H1 (cell line): Measurements from ENCODE around the gene SPAG4. TPM values are rescaled to one million over a fixed set of nuclear protein-coding genes. Genes with fewer than 3 reads are reported as not detected.

Experiments used
- MAX ChIP-seq: IDR thresholded peaks from 2 replicates; pipeline ENCODE4 v1.6.1; 2012; ENCODE audit warnings: inconsistent platforms
- polyA plus RNA-seq, 7 experiments: library from polyadenylated mRNA; depleted of rRNA in 3 of 7; stranded (reverse) in 5 of 7; unstranded in 2 of 7; fragments of >200 nt in 5 of 7; fragments of 200-250 nt in 2 of 7; gene quantifications; 1 replicate in 5 of 7; 2 replicates in 1 of 7; 4 replicates in 1 of 7; pipeline versions ENCODE4 v1.2.1 to v1.2.3, GENCODE V29; 2011 to 2013; ENCODE audit warnings: missing spikeins in 2 of 7, mixed read lengths in 2 of 7
- total RNA-seq: library from RNA; stranded (reverse); fragmentation: NEBNext Ultra II Directional; extraction: Animal tissue kit (Norgen Biotek cat#: 25700); gene quantifications from 2 replicates; pipeline ENCODE4 v1.2.1, GENCODE V29; 2021

Gene SPAG4
- total and polyA plus RNA-seq, 2 of the 8 experiments (the other 6 are each of a cell fraction or from before 2014, with no cell fraction given): 2.4 to 6.0 TPM

- TF ChIP-seq MAX: no peak
- TF ChIP-seq, all 59 proteins: peak for 0
Measured at GRCh38 chr20:35630636-35631035, 15.0 kb downstream of the SPAG4 start (continued).
